H1 (cell line): ENCODE measurements around the gene SLIRP. TPM values are rescaled to one million over a fixed set of nuclear protein-coding genes. Genes with fewer than 3 reads are reported as not detected.

Experiments used
- CTCF ChIA-PET: fragments of 300-600 bp; sonication (Branson Sonifier 250); formaldehyde crosslinking; loops from one replicate; lab custom pipeline; 2021; ENCODE audit not compliant: partially characterized antibody; lab: Charles Lee
- POLR2A ChIA-PET: fragments of 300-600 bp; sonication (Branson Sonifier 250); formaldehyde crosslinking; loops from one replicate; lab custom pipeline; 2021; ENCODE audit warnings: inconsistent platforms; ENCODE audit not compliant: partially characterized antibody; lab: Charles Lee
- DNase-seq, 2 experiments: peaks; one replicate each; pipeline versions ENCODE4 v3.0.0 to v3.0.0-alpha.2; 2010 to 2022; ENCODE audit warnings: low spot score in 2 of 2, low read depth in 1 of 2, mixed read lengths in 1 of 2
- FAIRE-seq: peaks from 2 replicates; lab custom pipeline; 2011; peaks lifted over from hg19 to GRCh38; lab: Jason Lieb, UNC
- H2AFZ ChIP-seq: 2 replicates; pipeline ENCODE4 v1.8.1; 2012; ENCODE audit warnings: low read length, inconsistent platforms
- H2AK5ac ChIP-seq: 2 replicates; pipeline ENCODE4 v1.6.1; 2013; ENCODE audit warnings: low read depth, low read length
- H2BK120ac ChIP-seq: replicated peaks from 2 replicates; pipeline ENCODE3; 2013; ENCODE audit warnings: low read depth, low read length, inconsistent platforms
- H2BK12ac ChIP-seq: 2 replicates; pipeline ENCODE4 v1.6.1; 2013; ENCODE audit warnings: low read depth, low read length
- H2BK15ac ChIP-seq: 2 replicates; pipeline ENCODE4 v1.6.1; 2013; ENCODE audit warnings: low read length
- H2BK20ac ChIP-seq: 2 replicates; pipeline ENCODE4 v1.6.1; 2013; ENCODE audit warnings: low read length
- H2BK5ac ChIP-seq: 2 replicates; pipeline ENCODE4 v1.6.1; 2013; ENCODE audit warnings: low read depth, low read length
- H3K14ac ChIP-seq: 2 replicates; pipeline ENCODE4 v1.6.1; 2013; ENCODE audit warnings: inconsistent platforms; ENCODE audit not compliant: insufficient read length
- H3K18ac ChIP-seq: 2 replicates; pipeline ENCODE4 v1.6.1; 2013; ENCODE audit warnings: low read length; ENCODE audit errors: extremely low read depth
- H3K23ac ChIP-seq: 2 replicates; pipeline ENCODE4 v1.6.1; 2013; ENCODE audit warnings: inconsistent platforms; ENCODE audit not compliant: insufficient read length
- H3K23me2 ChIP-seq: 2 replicates; pipeline ENCODE4 v1.6.1; 2013; ENCODE audit warnings: low read depth, low read length
- H3K27ac ChIP-seq: 2 replicates; pipeline ENCODE4 v1.6.1; 2011; ENCODE audit warnings: low read depth, low read length, inconsistent platforms
- H3K27me3 ChIP-seq, 4 experiments: replicated peaks in 1 of 4; 1 replicate in 1 of 4; 2 replicates in 3 of 4; pipeline versions ENCODE4 v1.6.1 to v1.8.1; 2011 to 2013; ENCODE audit warnings: low read length in 3 of 4, mild to moderate bottlenecking in 3 of 4, inconsistent platforms in 2 of 4, mixed read lengths in 2 of 4, moderate library complexity in 1 of 4; ENCODE audit not compliant: control insufficient read depth in 3 of 4, insufficient read depth in 3 of 4; ENCODE audit errors: extremely low read depth in 1 of 4
- H3K36me3 ChIP-seq, 4 experiments: 2 replicates each; pipeline versions ENCODE4 v1.6.1 to v1.8.1; 2011 to 2013; ENCODE audit warnings: mild to moderate bottlenecking in 4 of 4, low read length in 3 of 4, moderate library complexity in 2 of 4, control low read depth in 1 of 4, inconsistent platforms in 1 of 4; ENCODE audit not compliant: insufficient read depth in 4 of 4, control insufficient read depth in 2 of 4
- H3K4ac ChIP-seq: replicated peaks from 2 replicates; pipeline ENCODE3; 2013; ENCODE audit warnings: low read length, low read depth, mixed read lengths, inconsistent platforms; ENCODE audit not compliant: insufficient read length
- H3K4me1 ChIP-seq, 4 experiments: replicated peaks in 1 of 4; 1 replicate in 1 of 4; 2 replicates in 3 of 4; pipeline versions ENCODE4 v1.6.1 to v1.8.1; 2011 to 2013; ENCODE audit warnings: low read length in 3 of 4, inconsistent platforms in 2 of 4, mixed read lengths in 1 of 4; ENCODE audit not compliant: insufficient read depth in 4 of 4, control insufficient read depth in 3 of 4
- H3K4me2 ChIP-seq, 2 experiments: 2 replicates each; pipeline versions ENCODE4 v1.6.1 to v1.8.1; 2011 to 2013; ENCODE audit warnings: low read depth in 2 of 2, low read length in 2 of 2, control low read depth in 1 of 2, inconsistent platforms in 1 of 2, mild to moderate bottlenecking in 1 of 2; ENCODE audit not compliant: insufficient read depth in 1 of 2
- H3K4me3 ChIP-seq, 4 experiments: fragments of 200-600, 300-600 bp in 1 of 4; sonication (generic), shearing (Covaris generic), sonication (Bioruptor Twin) in 1 of 4; 2 replicates each; pipeline versions ENCODE4 v1.5.1 to v1.8.1; 2011 to 2016; ENCODE audit warnings: low read length in 4 of 4, low read depth in 3 of 4, control low read depth in 2 of 4, inconsistent platforms in 2 of 4, mild to moderate bottlenecking in 2 of 4, mixed read lengths in 1 of 4, moderate library complexity in 1 of 4; ENCODE audit not compliant: insufficient read depth in 2 of 4; ENCODE audit errors: extremely low read depth in 1 of 4
- H3K56ac ChIP-seq: replicated peaks from 2 replicates; pipeline ENCODE3; 2013; ENCODE audit warnings: low read depth, mild to moderate bottlenecking, mixed read lengths, low read length, inconsistent platforms; ENCODE audit not compliant: insufficient read length
- H3K79me1 ChIP-seq: 2 replicates; pipeline ENCODE4 v1.6.1; 2013; ENCODE audit warnings: low read depth, low read length, control low read depth
- H3K79me2 ChIP-seq, 2 experiments: 2 replicates each; pipeline versions ENCODE4 v1.6.1 to v1.8.1; 2012 to 2013; ENCODE audit warnings: low read length in 2 of 2, mild to moderate bottlenecking in 2 of 2, inconsistent platforms in 1 of 2; ENCODE audit not compliant: insufficient read depth in 2 of 2, control insufficient read depth in 1 of 2
- H3K9ac ChIP-seq, 4 experiments: replicated peaks in 1 of 4; 1 replicate in 1 of 4; 2 replicates in 3 of 4; pipeline versions ENCODE4 v1.6.1 to v1.8.1; 2011 to 2013; ENCODE audit warnings: low read depth in 3 of 4, low read length in 3 of 4, control low read depth in 2 of 4, mild to moderate bottlenecking in 2 of 4, moderate library complexity in 2 of 4, inconsistent platforms in 1 of 4; ENCODE audit errors: extremely low read depth in 1 of 4
- H3K9me3 ChIP-seq, 2 experiments: 2 replicates each; pipeline versions ENCODE4 v1.6.1 to v1.8.1; 2012 to 2013; ENCODE audit warnings: mild to moderate bottlenecking in 2 of 2, moderate library complexity in 2 of 2, control low read depth in 1 of 2, inconsistent platforms in 1 of 2, low read depth in 1 of 2, low read length in 1 of 2, mixed read lengths in 1 of 2; ENCODE audit not compliant: insufficient read depth in 2 of 2
- H4K20me1 ChIP-seq, 2 experiments: replicated peaks in 1 of 2; 2 replicates each; pipeline versions ENCODE3 to v1.8.1; 2011 to 2013; ENCODE audit warnings: inconsistent platforms in 2 of 2, low read length in 2 of 2, mild to moderate bottlenecking in 1 of 2; ENCODE audit not compliant: insufficient read depth in 2 of 2, control insufficient read depth in 1 of 2
- H4K5ac ChIP-seq: 2 replicates; pipeline ENCODE4 v1.6.1; 2013; ENCODE audit warnings: low read length, low read depth, mixed read lengths, inconsistent platforms; ENCODE audit not compliant: insufficient read length
- H4K8ac ChIP-seq: 2 replicates; pipeline ENCODE4 v1.8.0; 2013; ENCODE audit warnings: mild to moderate bottlenecking, moderate library complexity, low read length, inconsistent platforms; ENCODE audit not compliant: insufficient read depth; ENCODE audit errors: extremely low read depth
- H4K91ac ChIP-seq: replicated peaks from 2 replicates; pipeline ENCODE3; 2013; ENCODE audit warnings: low read length, mixed read lengths, inconsistent platforms; ENCODE audit not compliant: insufficient read length
- BACH1 ChIP-seq: IDR thresholded peaks from 2 replicates; pipeline ENCODE4 v1.6.1; 2012; ENCODE audit warnings: low read length, improper control_type of control experiment
- BCL11A ChIP-seq, 2 experiments: IDR thresholded peaks; one replicate each; pipeline ENCODE4 v1.6.1; 2011; ENCODE audit warnings: low read depth in 2 of 2, low read length in 2 of 2, mild to moderate bottlenecking in 2 of 2
- EZH2 ChIP-seq: fragments of 200-600 bp; sonication (generic); IDR thresholded peaks from 2 replicates; pipeline ENCODE4 v1.7.1; 2012; ENCODE audit warnings: low read depth, mild to moderate bottlenecking, moderate library complexity, low read length, inconsistent platforms; ENCODE audit not compliant: severe bottlenecking
- HDAC6 ChIP-seq: IDR thresholded peaks from one replicate; pipeline ENCODE4 v1.7.1; 2012; ENCODE audit warnings: low read depth, mild to moderate bottlenecking, inconsistent platforms, low read length, moderate library complexity
- JUN ChIP-seq: IDR thresholded peaks from 2 replicates; pipeline ENCODE4 v1.6.1; 2011; ENCODE audit warnings: low read depth, mild to moderate bottlenecking, improper control_type of control experiment, low read length
- NRF1 ChIP-seq: IDR thresholded peaks from 2 replicates; pipeline ENCODE4 v1.6.1; 2011; ENCODE audit warnings: mild to moderate bottlenecking, low read depth, low read length, improper control_type of control experiment
- SRF ChIP-seq: IDR thresholded peaks from 2 replicates; pipeline ENCODE4 v1.6.1; 2011; ENCODE audit warnings: mild to moderate bottlenecking, low read depth, low read length, moderate library complexity
- TEAD4 ChIP-seq: IDR thresholded peaks from 2 replicates; pipeline ENCODE4 v1.6.1; 2012; ENCODE audit warnings: low read depth, low read length, inconsistent platforms, mixed read lengths
- WGBS, 2 experiments: shearing (Covaris generic) in 1 of 2; methylation state at CpG; one replicate each; pipeline versions ENCODE4 v1.1.6 to v1.1.7; 2013 to 2015; ENCODE audit warnings: low lambda C conversion rate in 2 of 2, mixed read lengths in 2 of 2, inconsistent platforms in 1 of 2, low coverage in 1 of 2, missing lambda C conversion rate in 1 of 2; ENCODE audit not compliant: insufficient replicate concordance in 2 of 2, insufficient coverage in 1 of 2, insufficient read length in 1 of 2; ENCODE audit errors: extremely low coverage in 1 of 2, missing lambda C conversion rate in 1 of 2; 5-methylcytosine and 5-hydroxymethylcytosine counted together
- polyA plus RNA-seq, 7 experiments: library from polyadenylated mRNA; depleted of rRNA in 3 of 7; stranded (reverse) in 5 of 7; unstranded in 2 of 7; fragments of >200 nt in 5 of 7; fragments of 200-250 nt in 2 of 7; gene quantifications; 1 replicate in 5 of 7; 2 replicates in 1 of 7; 4 replicates in 1 of 7; pipeline versions ENCODE4 v1.2.1 to v1.2.3, GENCODE V29; 2011 to 2013; ENCODE audit warnings: missing spikeins in 2 of 7, mixed read lengths in 2 of 7
- total RNA-seq: library from RNA; stranded (reverse); fragmentation: NEBNext Ultra II Directional; extraction: Animal tissue kit (Norgen Biotek cat#: 25700); gene quantifications from 2 replicates; pipeline ENCODE4 v1.2.1, GENCODE V29; 2021
- TF ChIP-seq, protein P1 (sequence below): IDR thresholded peaks from 2 replicates; pipeline ENCODE4 v1.6.1; 2012; ENCODE audit warnings: inconsistent platforms
- TF ChIP-seq, protein P2 (sequence below): IDR thresholded peaks from 2 replicates; pipeline ENCODE4 v1.6.1; 2011; ENCODE audit warnings: low read length, improper control_type of control experiment
- TF ChIP-seq, protein P3 (sequence below): IDR thresholded peaks from 2 replicates; pipeline ENCODE4 v1.6.1; 2012; ENCODE audit warnings: inconsistent platforms

Gene SLIRP
- total and polyA plus RNA-seq, 2 of the 8 experiments (the other 6 are each of a cell fraction or from before 2014, with no cell fraction given), result 374 to 383 TPM

DNA sequence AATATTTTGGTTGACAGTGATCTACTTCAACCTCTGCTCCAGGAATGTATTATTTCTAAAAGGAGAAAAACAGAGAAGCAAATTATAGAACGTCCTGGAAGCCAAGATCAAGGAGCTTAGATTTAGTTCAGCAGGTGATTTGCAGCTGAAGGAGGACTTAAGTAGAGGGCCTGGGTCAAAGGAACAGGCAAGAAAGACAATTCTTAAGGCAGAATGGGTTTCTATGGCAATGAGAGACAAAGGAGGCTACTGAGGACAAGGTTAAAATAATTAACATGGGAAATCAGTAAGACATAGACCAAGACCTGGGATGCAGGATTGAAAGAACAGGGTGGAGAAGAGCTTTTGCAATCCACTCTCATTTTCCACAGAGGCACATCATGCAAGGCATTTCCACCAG lies 55.4 kb downstream of the SLIRP start:
- Histone ChIP-seq H4K5ac (no peak overlapping the region), H3K9ac (no peak overlapping the region; a peak in 1 of 7 replicates), H3K56ac (no peak overlapping the region), H4K91ac (no peak overlapping the region), H3K27me3 (no peaks in the 10 kb centered on the region), H3K27ac (no peak overlapping the region), H3K79me2 (peaks cover 10 to 21% of the 10 kb centered on the region in 2 experiments), H3K23ac (no peak overlapping the region), H4K20me1 (peaks cover 0 to 8% of the 10 kb centered on the region in 2 experiments), H3K4me3 (0 out of 8 replicates have a peak overlapping the region, but pooled peaks of 1 of the 4 experiments have one; percentile 2), H2AFZ (no peak overlapping the region), H2BK15ac (no peak overlapping the region), H2BK12ac (no peak overlapping the region), H2BK5ac (no peak overlapping the region; the same call in 1 of the 2 replicates), H4K8ac (no peak overlapping the region), H3K4me2 (peak overlapping the region; percentile 52 to 93), H3K14ac (no peak overlapping the region), H2BK20ac (no peak overlapping the region), H2AK5ac (no peak overlapping the region), H3K79me1 (peaks cover 4% of the 10 kb centered on the region; the same call in 1 of the 2 replicates), H3K4me1 (peaks cover 1 to 13% (median 7%) of the 10 kb centered on the region in 4 experiments; a peak in 4 of 7 replicates), H3K18ac (no peak overlapping the region), H3K36me3 (peaks cover 0 to 4% (median 0%) of the 10 kb centered on the region in 4 experiments; a peak in 2 of 8 replicates), H3K9me3 (no peaks in the 10 kb centered on the region), H2BK120ac (peak overlapping the region; percentile 39), H3K23me2 (peaks cover 7% of the 10 kb centered on the region), H3K4ac (no peak overlapping the region)
- CTCF ChIA-PET, result interaction anchor here (0.6 to 5.0 kb wide), 6 partner anchors 25 to 283 kb away, joined by 3 to 27 read pairs (median 4); partner anchors contain the start of gene ADCK1
- no peak for DNase-seq
- FAIRE-seq, result no peak
- 33% methylated on average over 1 of the region's 1 CpG; no CpG with 5 or more reads in 1 of the 2 experiments for WGBS, 2 experiments
- POLR2A ChIA-PET, result interaction anchor here (1.1 to 1.7 kb wide), 6 partner anchors 13 to 62 kb away, joined by 3 to 9 read pairs (median 4); partner anchors contain the start of gene ADCK1
- TF ChIP-seq SRF (no peak), JUN (no peak), NRF1 (no peak), EZH2 (no peak), BACH1 (no peak), HDAC6 (no peak), BCL11A (IDR thresholded peaks at IDR 0.05; ENCODE audit: low read depth in 2 of 2, low read length in 2 of 2) (no peak), TEAD4 (no peak)
- TF ChIP-seq, protein P1, sequence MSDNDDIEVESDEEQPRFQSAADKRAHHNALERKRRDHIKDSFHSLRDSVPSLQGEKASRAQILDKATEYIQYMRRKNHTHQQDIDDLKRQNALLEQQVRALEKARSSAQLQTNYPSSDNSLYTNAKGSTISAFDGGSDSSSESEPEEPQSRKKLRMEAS, result no peak
- TF ChIP-seq, protein P2, sequence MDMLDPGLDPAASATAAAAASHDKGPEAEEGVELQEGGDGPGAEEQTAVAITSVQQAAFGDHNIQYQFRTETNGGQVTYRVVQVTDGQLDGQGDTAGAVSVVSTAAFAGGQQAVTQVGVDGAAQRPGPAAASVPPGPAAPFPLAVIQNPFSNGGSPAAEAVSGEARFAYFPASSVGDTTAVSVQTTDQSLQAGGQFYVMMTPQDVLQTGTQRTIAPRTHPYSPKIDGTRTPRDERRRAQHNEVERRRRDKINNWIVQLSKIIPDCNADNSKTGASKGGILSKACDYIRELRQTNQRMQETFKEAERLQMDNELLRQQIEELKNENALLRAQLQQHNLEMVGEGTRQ, result no peak
- TF ChIP-seq, protein P3, sequence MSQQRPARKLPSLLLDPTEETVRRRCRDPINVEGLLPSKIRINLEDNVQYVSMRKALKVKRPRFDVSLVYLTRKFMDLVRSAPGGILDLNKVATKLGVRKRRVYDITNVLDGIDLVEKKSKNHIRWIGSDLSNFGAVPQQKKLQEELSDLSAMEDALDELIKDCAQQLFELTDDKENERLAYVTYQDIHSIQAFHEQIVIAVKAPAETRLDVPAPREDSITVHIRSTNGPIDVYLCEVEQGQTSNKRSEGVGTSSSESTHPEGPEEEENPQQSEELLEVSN, result no peak
